Neural crest cell (in vitro differentiated cells): ENCODE data around the gene PCDHGA7. TPM values are rescaled to one million over a fixed set of nuclear protein-coding genes. Genes with fewer than 3 reads are reported as not detected.
"Not testable (repeated sequence)": the region's sequence is repeated elsewhere in the genome, so short reads cannot be mapped to it uniquely, and the experiment has no call there.

Experiments used
- DNase-seq: peaks from one replicate; pipeline ENCODE4 v3.0.0; 2021; ENCODE audit warnings: low read depth, mixed read lengths, low spot score
- H3K27ac Mint-ChIP-seq: one replicate; pipeline ENCODE4 v1.8.0; 2021; ENCODE audit warnings: mild to moderate bottlenecking, mixed read lengths; ENCODE audit not compliant: unreplicated experiment
- H3K27me3 Mint-ChIP-seq: 2 replicates; pipeline ENCODE4 v1.8.0; 2021; ENCODE audit warnings: low read depth, mild to moderate bottlenecking, mixed read lengths
- H3K36me3 Mint-ChIP-seq: 2 replicates; pipeline ENCODE4 v1.8.0; 2021; ENCODE audit warnings: low read depth, mild to moderate bottlenecking, mixed read lengths
- H3K4me1 Mint-ChIP-seq: 2 replicates; pipeline ENCODE4 v1.8.0; 2021; ENCODE audit warnings: mixed read lengths
- H3K4me3 Mint-ChIP-seq: one replicate; pipeline ENCODE4 v1.8.0; 2021; ENCODE audit warnings: mild to moderate bottlenecking, mixed read lengths
- H3K9me3 Mint-ChIP-seq: 2 replicates; pipeline ENCODE4 v1.8.0; 2021; ENCODE audit warnings: mixed read lengths
- long read RNA-seq: library from polyadenylated mRNA; unstranded; transcript quantifications from one replicate; pipeline ENCODE4 v2.0.0, GENCODE V29; 2020
- total RNA-seq: library from RNA; stranded (reverse); gene quantifications from 2 replicates; pipeline ENCODE4 v1.2.1, GENCODE V29; 2021
- TF ChIP-seq, protein P1 (sequence below): fragments of 200-600 bp; sonication (generic); conservative IDR thresholded peaks from 2 replicates; pipeline ENCODE4 v1.5.0; 2021; ENCODE audit warnings: antibody characterized with exemption, mild to moderate bottlenecking

The PCDHGA7 gene
- 0.32 and 0.37 TPM in 2 replicates for total RNA-seq
- long read RNA-seq, result 0 reads

DNA sequence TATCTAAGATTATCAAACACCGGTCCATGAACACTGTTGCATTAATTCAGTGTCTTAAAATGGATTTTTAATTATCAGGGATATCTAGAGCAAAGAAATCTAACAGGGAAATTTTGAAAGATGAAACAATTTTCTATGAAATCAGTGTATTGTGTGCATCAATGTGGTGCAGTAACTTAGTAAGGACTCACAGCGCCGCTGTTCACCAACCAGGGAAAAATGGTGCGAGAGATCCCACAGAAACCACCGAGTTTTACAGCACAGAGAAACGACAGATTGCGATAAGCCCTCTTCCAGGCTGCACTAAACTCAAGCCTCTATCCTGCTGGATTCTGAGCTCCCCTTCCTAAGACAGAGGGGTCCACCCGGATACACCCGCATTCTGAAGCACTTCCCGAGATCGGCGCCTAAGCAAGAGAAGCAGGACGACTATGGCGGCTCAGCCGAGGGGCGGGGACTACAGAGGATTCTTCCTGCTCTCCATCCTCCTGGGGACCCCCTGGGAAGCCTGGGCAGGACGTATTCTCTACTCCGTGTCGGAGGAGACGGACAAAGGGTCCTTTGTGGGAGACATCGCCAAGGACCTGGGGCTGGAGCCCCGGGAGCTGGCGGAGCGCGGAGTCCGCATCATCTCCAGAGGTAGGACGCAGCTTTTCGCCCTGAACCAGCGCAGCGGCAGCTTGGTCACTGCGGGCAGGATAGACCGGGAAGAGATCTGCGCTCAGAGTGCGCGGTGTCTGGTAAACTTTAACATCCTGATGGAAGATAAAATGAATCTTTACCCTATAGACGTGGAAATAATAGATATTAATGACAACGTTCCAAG, at the start of gene PCDHGA7:
PCDHGA7 (plus strand) TSS at position 274 of the 826 bp plus-strand sequence; CDS start at position 432, 158 bp downstream.
- Mint-ChIP-seq H3K27me3 (no peaks in the 10 kb centered on the region), H3K27ac (no peak within 1 kb of the TSS), H3K4me1 (no peaks in the 10 kb centered on the region), H3K9me3 (peaks cover 23% of the 10 kb centered on the region), H3K36me3 (peaks cover 32% of the 10 kb centered on the region), H3K4me3 (no peak within 1 kb of the TSS)
- no peak for DNase-seq
- TF ChIP-seq, protein P1, sequence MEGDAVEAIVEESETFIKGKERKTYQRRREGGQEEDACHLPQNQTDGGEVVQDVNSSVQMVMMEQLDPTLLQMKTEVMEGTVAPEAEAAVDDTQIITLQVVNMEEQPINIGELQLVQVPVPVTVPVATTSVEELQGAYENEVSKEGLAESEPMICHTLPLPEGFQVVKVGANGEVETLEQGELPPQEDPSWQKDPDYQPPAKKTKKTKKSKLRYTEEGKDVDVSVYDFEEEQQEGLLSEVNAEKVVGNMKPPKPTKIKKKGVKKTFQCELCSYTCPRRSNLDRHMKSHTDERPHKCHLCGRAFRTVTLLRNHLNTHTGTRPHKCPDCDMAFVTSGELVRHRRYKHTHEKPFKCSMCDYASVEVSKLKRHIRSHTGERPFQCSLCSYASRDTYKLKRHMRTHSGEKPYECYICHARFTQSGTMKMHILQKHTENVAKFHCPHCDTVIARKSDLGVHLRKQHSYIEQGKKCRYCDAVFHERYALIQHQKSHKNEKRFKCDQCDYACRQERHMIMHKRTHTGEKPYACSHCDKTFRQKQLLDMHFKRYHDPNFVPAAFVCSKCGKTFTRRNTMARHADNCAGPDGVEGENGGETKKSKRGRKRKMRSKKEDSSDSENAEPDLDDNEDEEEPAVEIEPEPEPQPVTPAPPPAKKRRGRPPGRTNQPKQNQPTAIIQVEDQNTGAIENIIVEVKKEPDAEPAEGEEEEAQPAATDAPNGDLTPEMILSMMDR, result no peak

DNA sequence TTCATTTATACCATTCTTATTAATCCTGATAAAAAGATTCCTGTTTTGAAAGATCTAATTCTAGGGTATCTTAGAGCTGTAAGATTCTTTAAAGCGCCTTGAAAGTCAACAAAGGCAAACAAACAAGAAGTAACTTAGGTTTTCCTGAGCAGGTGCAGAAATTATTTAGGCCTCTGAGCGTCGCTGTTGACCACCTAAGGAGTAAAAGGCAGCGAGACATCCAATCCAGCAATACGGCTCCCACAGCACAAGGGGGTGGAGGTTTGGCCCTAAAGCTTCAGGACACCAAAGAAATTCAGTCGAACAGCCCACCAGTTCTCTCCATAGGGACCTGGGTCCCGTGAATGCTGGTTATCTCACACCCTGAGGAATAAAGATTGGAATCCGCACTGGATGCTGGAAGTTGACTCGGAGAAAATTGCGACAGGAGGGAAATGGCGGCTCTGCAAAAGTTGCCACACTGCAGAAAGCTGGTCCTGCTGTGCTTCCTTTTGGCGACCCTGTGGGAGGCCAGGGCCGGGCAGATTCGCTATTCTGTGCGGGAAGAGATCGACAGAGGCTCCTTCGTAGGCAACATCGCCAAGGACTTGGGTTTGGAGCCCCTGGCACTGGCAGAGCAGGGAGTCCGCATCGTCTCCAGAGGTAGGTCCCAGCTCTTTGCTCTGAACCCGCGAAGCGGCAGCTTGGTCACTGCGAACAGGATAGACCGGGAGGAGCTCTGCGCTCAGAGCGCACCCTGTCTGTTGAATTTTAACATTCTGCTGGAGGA, 43.8 kb upstream of the PCDHGA7 start, which contains the start of gene PCDHGA2:
PCDHGA2 (plus strand) TSS at position 223 of the 769 bp plus-strand sequence.
- DNase-seq, result no peak
- peak within 1 kb of the TSS; percentile 19 for H3K27ac Mint-ChIP-seq

GRCh38 chr5:141340781-141341354, 41.7 kb upstream of the PCDHGA7 start:
- not testable (repeated sequence) for H3K27me3 Mint-ChIP-seq, H3K4me1 Mint-ChIP-seq, DNase-seq, H3K4me3 Mint-ChIP-seq, H3K27ac Mint-ChIP-seq
- Mint-ChIP-seq H3K36me3 (peaks cover 22% of the 10 kb centered on the region), H3K9me3 (peaks cover 30% of the 10 kb centered on the region)

More for the DNA sequence above, 43.8 kb upstream of the PCDHGA7 start, which contains the start of gene PCDHGA2:
- Mint-ChIP-seq H3K36me3 (peaks cover 18% of the 10 kb centered on the region), H3K27me3 (no peaks in the 10 kb centered on the region), H3K9me3 (peaks cover 28% of the 10 kb centered on the region), H3K4me3 (no peak within 1 kb of the TSS), H3K4me1 (no peaks in the 10 kb centered on the region)
- TF ChIP-seq, protein P1, result peak; percentile 34

DNA sequence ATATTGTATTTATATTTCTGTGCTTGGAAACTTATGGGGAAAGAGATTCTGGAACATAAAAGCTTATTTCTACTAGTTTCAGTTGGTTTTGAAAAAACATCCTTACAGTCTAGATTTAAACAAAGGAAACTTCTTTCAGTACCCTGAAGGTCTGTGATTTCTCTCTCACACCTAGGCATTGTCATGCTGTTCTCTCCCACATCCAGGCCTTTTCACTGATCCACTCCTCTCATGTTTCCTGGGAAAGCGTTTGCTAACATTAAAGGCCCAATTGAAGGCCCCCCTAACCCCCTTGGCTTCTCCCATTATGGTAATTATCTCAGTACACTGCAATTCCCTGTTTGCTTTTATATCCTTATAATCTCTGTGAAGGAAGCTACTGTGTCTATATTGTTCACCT, 39.8 kb upstream of the PCDHGA7 start:
- H3K36me3 Mint-ChIP-seq, result peaks cover 19% of the 10 kb centered on the region
- DNase-seq, result no peak
- no peak overlapping the region for H3K4me3 Mint-ChIP-seq
- H3K27ac Mint-ChIP-seq, result no peak overlapping the region
- H3K4me1 Mint-ChIP-seq, result no peaks in the 10 kb centered on the region
- H3K9me3 Mint-ChIP-seq, result peaks cover 29% of the 10 kb centered on the region
- H3K27me3 Mint-ChIP-seq, result no peaks in the 10 kb centered on the region
- TF ChIP-seq, protein P1, result no peak

DNA sequence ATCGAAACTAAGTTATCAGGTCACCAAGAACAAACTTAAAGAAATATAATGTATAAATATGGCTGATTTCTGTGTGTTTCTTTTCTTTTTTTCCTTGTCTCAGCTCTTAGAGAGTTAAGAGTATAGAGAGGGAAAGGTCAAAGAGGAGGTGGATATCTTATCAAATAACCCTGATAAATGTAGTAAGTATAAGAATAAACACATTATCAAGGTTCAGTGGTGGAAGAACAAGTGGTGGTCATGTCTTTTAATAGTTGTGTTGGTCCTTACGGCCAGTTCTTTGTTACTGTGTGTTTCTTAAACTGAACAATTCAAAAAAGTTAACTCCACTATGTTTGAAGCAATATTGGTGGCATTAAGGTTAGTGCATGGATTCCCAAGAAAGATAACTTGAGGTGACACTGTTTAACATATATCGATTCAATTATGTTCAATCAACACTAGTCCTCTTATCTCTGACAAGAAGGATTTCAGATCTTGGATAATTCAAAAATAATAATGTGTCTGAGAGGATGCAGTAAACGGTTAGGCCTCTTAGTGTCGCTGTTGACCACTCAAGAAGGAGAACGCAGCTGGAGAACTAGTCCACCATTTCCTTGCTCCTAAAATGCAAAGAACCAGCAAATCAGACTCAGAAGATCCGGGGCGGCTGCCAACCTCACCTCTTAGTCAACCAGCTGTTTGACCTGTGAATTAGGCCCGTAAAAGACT, 39.1 kb upstream of the PCDHGA7 start, which contains the start of gene PCDHGA3:
PCDHGA3 (plus strand) TSS at position 588 of the 711 bp plus-strand sequence. CDS start 205 bp downstream, outside the sequence.
- Mint-ChIP-seq H3K4me3 (no peak within 1 kb of the TSS), H3K36me3 (peaks cover 13% of the 10 kb centered on the region), H3K4me1 (no peaks in the 10 kb centered on the region), H3K27ac (no peak within 1 kb of the TSS), H3K9me3 (peaks cover 25% of the 10 kb centered on the region), H3K27me3 (no peaks in the 10 kb centered on the region)
- no peak for DNase-seq
- TF ChIP-seq, protein P1, result peak; percentile 56
